ENCODE data around the gene C5orf15. TPM values are rescaled to one million over a fixed set of nuclear protein-coding genes. Genes with fewer than 3 reads are reported as not detected.

Gene C5orf15
- total RNA-seq, 1 donor from 2014 or later, result 41.7 TPM

DNA sequence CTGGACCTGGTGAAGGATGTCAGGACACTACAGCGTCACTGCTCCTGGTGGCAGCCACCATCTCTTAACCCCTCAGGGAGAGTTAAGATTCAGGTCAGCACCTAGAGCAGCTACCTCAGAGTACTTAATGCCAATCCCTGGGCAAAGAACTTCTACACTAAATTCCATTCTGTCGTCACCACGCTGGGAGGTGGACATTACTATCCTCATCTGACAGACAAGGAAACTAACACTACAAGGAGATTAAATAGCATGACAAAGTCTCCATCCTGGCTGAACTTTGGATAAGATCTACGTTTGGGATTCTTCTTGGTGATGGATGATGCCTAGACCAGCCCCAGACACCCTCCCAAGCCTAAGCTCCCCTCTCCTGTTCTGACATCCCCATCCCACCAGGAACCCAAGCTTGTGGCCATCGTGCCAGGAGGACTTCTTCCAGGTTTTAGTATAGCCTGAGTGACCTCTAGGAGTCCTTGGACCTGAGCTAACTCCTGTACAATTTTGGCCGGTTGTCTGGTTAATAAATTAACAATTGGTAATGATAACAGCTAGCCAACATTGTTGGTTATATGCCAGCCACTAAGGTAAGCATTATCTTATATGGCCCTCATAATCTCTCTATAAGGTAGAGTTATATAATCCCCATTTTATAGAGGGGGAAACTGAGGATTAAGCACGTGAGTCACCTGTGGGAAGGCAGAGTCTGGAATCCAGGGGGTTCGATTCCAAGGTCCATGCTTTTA, 54.8 kb downstream of the C5orf15 start:
- no peaks in the 10 kb centered on the region for H3K27me3 Mint-ChIP-seq (ENCODE audit: low read depth)
- H3K27ac Mint-ChIP-seq (ENCODE audit: unreplicated experiment), result no peak overlapping the region
- TF ChIP-seq, protein P1, sequence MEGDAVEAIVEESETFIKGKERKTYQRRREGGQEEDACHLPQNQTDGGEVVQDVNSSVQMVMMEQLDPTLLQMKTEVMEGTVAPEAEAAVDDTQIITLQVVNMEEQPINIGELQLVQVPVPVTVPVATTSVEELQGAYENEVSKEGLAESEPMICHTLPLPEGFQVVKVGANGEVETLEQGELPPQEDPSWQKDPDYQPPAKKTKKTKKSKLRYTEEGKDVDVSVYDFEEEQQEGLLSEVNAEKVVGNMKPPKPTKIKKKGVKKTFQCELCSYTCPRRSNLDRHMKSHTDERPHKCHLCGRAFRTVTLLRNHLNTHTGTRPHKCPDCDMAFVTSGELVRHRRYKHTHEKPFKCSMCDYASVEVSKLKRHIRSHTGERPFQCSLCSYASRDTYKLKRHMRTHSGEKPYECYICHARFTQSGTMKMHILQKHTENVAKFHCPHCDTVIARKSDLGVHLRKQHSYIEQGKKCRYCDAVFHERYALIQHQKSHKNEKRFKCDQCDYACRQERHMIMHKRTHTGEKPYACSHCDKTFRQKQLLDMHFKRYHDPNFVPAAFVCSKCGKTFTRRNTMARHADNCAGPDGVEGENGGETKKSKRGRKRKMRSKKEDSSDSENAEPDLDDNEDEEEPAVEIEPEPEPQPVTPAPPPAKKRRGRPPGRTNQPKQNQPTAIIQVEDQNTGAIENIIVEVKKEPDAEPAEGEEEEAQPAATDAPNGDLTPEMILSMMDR (IDR thresholded peaks at IDR 0.05), result no peak
- no peak overlapping the region for H3K4me3 Mint-ChIP-seq (ENCODE audit: unreplicated experiment)
- no peaks in the 10 kb centered on the region for H3K4me1 Mint-ChIP-seq (ENCODE audit: low read depth)
- no peaks in the 10 kb centered on the region for H3K9me3 Mint-ChIP-seq (ENCODE audit: low read depth)
- DNase-seq (ENCODE audit: low spot score), result no peak
- no peaks in the 10 kb centered on the region for H3K36me3 Mint-ChIP-seq (ENCODE audit: low read depth)

DNA sequence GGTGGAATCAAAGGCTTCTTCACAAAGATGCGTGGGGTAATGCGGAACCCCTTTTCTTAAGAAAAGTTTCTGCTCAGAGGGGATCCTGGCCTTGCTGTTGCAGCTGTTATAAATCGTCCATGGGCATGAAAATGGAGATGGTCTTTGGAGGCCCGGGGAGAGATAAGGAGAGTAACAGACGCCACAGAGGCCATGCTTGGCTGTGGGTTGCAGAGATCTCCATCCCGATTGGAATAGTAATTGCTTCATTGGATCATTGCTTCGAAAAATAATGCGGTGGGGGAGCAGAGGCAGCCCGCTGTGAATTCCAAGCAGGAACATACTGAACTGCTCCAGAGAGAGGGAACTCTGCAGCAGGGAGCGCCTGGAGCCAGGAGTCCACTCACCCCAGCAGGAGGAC, 55.5 kb downstream of the C5orf15 start:
- Mint-ChIP-seq H3K27ac (ENCODE audit: unreplicated experiment) (no peak overlapping the region), H3K27me3 (ENCODE audit: low read depth) (no peaks in the 10 kb centered on the region), H3K4me3 (ENCODE audit: unreplicated experiment) (no peak overlapping the region), H3K9me3 (ENCODE audit: low read depth) (no peaks in the 10 kb centered on the region), H3K4me1 (ENCODE audit: low read depth) (no peaks in the 10 kb centered on the region), H3K36me3 (ENCODE audit: low read depth) (no peaks in the 10 kb centered on the region)
- TF ChIP-seq, protein P1 (IDR thresholded peaks at IDR 0.05), result no peak
- no peak for DNase-seq (ENCODE audit: low spot score)

GRCh38 chr5:133910571-133910970, 57.9 kb downstream of the C5orf15 start:
- no peaks in the 10 kb centered on the region for H3K36me3 Mint-ChIP-seq (ENCODE audit: low read depth)
- no peak for DNase-seq (ENCODE audit: low spot score)
- no peak overlapping the region for H3K4me3 Mint-ChIP-seq (ENCODE audit: unreplicated experiment)
- H3K4me1 Mint-ChIP-seq (ENCODE audit: low read depth), result no peaks in the 10 kb centered on the region
- no peak overlapping the region for H3K27ac Mint-ChIP-seq (ENCODE audit: unreplicated experiment)
- TF ChIP-seq, protein P1 (IDR thresholded peaks at IDR 0.05), result no peak
- no peaks in the 10 kb centered on the region for H3K27me3 Mint-ChIP-seq (ENCODE audit: low read depth)
- H3K9me3 Mint-ChIP-seq (ENCODE audit: low read depth), result no peaks in the 10 kb centered on the region

DNA sequence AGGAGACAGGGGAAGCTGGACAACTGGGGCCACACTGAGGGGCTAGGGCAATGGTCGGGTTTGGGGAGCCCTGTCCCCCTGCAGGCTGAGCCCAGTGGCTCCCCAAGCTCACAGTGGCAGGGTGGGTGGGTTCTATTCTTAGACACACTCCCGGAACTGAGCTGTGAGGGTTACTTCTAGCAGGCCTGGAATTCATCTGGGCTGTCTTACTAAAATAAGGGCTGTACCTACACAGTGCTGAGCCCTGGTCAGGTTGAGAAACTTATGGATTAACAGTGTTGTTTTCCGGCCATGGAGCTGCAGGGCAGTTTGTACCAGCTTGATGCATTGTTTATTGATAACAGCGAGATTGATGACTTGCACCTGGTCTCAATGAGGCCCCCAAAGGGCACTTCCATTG, 58.8 kb downstream of the C5orf15 start:
- Mint-ChIP-seq H3K27me3 (ENCODE audit: low read depth) (no peaks in the 10 kb centered on the region), H3K9me3 (ENCODE audit: low read depth) (no peaks in the 10 kb centered on the region), H3K36me3 (ENCODE audit: low read depth) (no peaks in the 10 kb centered on the region), H3K27ac (ENCODE audit: unreplicated experiment) (no peak overlapping the region), H3K4me1 (ENCODE audit: low read depth) (no peaks in the 10 kb centered on the region), H3K4me3 (ENCODE audit: unreplicated experiment) (no peak overlapping the region)
- TF ChIP-seq, protein P1 (IDR thresholded peaks at IDR 0.05), result no peak
- DNase-seq (ENCODE audit: low spot score), result peak; percentile 41

DNA sequence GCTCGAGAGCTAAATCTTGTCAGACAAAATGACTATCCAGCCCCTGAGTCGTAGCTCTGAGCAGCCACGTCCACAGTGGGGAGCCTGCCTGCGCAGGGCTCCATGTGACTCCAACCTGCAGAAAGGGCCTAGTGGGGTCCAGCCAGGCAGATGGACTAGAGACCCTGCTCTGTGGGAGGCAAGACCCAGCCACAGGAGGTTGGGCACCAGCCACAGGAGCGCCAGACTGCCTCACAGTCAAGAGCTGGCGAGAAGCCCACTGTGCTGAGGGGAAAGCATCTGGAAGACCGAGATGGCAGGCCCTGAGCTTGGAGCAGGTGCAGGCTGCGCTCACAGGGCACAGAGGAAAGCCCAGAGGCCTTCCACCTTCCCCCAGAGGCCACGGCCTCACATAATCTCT, 61.4 kb downstream of the C5orf15 start:
- H3K4me1 Mint-ChIP-seq (ENCODE audit: low read depth), result no peaks in the 10 kb centered on the region
- no peak overlapping the region for H3K4me3 Mint-ChIP-seq (ENCODE audit: unreplicated experiment)
- no peak for DNase-seq (ENCODE audit: low spot score)
- TF ChIP-seq, protein P1 (IDR thresholded peaks at IDR 0.05), result no peak
- no peaks in the 10 kb centered on the region for H3K27me3 Mint-ChIP-seq (ENCODE audit: low read depth)
- H3K9me3 Mint-ChIP-seq (ENCODE audit: low read depth), result no peaks in the 10 kb centered on the region
- H3K27ac Mint-ChIP-seq (ENCODE audit: unreplicated experiment), result no peak overlapping the region
- no peaks in the 10 kb centered on the region for H3K36me3 Mint-ChIP-seq (ENCODE audit: low read depth)

Measured in chondrocyte (in vitro differentiated cells).